Hematopoietic multipotent progenitor cell treated with erythropoietin and hydrocortisone succinate and interleukin-3 and kit ligand, for 4 days (in vitro differentiated cells): ENCODE data around the gene RAB4B.
A peak's percentile ranks its signal among the peaks of the same experiment; 100 is the strongest.
"Not testable (repeated sequence)": the region's sequence is repeated elsewhere in the genome, so short reads cannot be mapped to it uniquely, and the experiment has no call there.

Source experiments
- DNase-seq: peaks from one replicate; pipeline ENCODE4 v3.0.0-alpha.2; 2015

Gene RAB4B

GRCh38 chr19:40804783-40805242 is 26.8 kb downstream of the RAB4B start:
- no peak for DNase-seq

DNA sequence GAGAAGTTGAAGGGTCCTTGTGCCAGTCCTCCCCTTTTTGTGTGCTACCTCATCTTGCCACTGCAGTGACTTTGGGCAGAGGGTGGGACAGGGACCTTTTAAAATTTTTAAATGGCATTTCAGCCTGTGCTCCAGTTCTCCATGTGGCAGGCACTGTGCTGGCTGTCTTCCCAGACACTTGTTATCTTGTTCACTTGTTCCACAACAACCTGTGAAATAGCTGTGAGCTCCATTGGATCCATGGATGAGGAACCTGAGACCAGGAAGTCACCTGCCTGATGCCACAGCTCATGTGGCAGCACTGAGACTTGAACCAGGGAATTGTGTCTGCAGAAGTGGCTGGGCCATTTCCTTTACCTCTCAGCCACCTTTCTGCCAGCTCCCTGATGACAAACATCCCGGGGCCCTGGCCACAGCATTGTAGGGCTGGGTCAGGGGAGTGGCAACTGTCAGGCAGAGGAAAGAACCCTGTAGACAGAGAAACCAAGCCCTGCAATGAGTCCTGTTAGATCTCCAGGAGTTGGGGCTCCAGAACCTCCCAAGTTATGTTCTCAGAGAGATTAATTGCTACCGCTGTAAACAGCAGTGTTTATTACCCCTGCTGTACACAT is 27.3 kb downstream of the RAB4B start:
- DNase-seq: no peak

DNA sequence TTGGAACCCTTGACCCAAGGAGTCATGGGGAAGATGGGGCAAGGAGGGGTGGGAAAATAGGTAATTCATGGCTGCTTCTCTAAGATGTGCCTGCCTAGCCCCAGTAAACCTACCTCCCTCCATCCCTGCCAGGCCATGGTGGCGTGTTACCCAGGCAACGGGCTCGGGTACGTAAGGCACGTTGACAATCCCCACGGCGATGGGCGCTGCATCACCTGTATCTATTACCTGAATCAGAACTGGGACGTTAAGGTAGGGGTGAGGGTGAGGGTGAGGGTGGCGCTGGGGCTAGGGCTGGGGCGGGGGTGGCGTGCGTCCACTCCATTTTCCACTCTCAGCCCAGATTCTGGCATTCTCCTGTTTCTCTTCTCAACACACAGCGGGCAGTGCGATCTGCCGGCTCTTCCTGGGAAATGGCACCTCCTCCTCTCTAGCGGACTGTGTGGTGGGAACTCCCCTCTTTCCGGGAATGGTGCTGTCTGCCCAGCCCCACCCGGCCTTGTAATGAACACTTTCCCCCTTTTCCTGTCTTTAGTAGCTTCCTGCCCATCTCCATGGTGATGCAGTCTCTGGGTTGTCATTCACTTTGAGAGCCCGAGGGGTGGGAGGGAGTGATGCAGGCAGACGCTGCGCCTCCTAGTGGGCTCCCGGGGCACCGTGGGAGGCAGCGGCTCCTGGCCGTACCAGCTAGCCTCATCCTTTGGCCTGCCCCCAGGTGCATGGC is 28.5 kb downstream of the RAB4B start:
- peak; percentile 91 for DNase-seq

DNA sequence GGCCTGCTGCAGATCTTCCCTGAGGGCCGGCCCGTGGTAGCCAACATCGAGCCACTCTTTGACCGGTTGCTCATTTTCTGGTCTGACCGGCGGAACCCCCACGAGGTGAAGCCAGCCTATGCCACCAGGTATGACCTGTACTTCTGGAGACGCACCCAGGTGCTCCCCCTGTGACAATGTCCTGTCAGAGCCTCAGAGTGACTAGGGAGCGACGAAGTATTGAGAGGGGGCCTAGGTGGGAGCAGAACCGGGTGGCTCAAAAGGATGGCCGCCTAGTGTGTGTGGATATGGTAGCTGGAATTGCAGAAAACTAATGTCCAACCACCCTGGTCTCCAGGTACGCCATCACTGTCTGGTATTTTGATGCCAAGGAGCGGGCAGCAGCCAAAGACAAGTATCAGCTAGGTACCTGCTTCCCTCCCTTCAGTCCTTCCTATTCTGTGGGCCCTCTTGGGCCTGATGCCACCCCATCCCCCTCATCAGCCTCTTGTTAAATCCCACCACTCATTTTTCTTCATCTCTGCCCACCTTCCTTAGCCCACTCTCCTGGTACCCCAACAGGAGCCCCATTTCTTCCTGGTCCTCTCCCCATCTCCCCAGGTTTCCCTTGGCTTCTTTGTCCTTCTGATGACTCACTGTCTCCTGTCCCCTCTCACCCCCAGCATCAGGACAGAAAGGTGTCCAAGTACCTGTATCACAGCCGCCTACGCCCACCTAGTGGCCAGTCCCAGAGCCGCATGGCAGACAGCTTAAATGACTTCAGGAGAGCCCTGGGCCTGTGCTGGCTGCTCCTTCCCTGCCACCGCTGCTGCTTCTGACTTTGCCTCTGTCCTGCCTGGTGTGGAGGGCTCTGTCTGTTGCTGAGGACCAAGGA is 29.3 kb downstream of the RAB4B start:
- DNase-seq: no peak

DNA sequence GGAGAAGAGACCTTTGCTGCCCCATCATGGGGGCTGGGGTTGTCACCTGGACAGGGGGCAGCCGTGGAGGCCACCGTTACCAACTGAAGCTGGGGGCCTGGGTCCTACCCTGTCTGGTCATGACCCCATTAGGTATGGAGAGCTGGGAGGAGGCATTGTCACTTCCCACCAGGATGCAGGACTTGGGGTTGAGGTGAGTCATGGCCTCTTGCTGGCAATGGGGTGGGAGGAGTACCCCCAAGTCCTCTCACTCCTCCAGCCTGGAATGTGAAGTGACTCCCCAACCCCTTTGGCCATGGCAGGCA is 29.9 kb downstream of the RAB4B start:
- no peak for DNase-seq

DNA sequence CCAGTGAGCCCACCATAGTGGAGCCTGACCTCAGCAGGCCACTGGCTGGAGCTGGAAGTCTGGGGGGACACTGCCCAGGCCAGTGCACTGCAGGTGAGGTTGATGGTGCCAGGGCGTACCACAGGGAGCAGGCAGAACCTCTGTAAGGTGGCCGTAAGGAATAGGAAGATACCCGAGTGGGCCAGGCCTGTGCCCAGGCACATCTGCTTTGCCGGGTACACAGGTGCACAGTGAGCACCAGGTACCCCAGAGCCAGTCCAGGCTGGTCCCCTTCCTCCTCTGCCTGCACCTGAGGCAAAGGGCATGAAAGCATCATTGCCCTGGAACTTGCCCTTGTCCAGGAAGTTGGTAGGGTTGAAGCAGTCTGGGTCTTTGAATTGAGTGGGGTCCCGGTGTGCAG is 30.4 kb downstream of the RAB4B start:
- no peak for DNase-seq

GRCh38 chr19:40809358-40810086 is 31.5 kb downstream of the RAB4B start:
- DNase-seq: no peak

DNA sequence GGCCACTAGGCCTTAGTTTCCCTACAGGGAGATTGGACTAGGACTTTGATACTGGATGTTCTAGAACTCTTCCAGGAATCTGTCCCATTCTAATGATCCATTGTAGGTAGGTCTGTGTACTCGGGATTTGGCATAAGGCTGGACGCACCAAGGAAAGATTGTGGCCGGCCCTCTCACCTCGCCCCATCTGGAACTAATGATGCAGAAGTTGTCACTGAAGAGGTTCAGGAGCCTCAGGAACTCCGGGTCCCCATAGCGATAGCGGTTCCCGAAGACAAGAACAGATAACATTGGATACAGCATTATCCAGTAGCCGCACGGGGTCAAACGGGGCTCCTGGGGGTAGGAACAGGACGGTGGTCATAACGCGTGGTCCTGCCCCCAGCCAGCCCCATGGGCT is 32.1 kb downstream of the RAB4B start:
- no peak for DNase-seq

- DNase-seq: peak; percentile 86
Observed at GRCh38 chr19:40810649-40811408, 32.8 kb downstream of the RAB4B start.

- peak; percentile 60 for DNase-seq
Observed at GRCh38 chr19:40811478-40812341, 33.7 kb downstream of the RAB4B start.

DNA sequence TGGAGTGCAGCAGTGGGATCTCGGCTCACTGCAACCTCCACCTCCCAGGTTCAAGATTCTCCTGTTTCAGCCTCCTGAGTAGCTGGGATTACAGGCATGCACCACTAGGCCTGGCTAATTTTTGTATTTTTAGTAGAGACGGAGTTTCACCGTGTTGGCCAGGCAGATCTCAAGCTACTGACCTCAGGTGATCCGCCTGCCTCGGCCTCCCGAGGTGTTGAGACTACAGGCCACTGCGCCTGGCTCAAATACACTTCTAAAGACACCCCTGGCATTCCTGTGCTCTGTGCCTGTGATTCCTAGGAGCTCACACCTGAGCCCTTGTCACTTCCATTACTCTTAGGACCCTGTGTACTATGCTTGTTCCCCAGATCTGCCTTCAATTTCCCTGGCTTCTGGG is 34.5 kb downstream of the RAB4B start:
- not testable (repeated sequence) for DNase-seq

DNA sequence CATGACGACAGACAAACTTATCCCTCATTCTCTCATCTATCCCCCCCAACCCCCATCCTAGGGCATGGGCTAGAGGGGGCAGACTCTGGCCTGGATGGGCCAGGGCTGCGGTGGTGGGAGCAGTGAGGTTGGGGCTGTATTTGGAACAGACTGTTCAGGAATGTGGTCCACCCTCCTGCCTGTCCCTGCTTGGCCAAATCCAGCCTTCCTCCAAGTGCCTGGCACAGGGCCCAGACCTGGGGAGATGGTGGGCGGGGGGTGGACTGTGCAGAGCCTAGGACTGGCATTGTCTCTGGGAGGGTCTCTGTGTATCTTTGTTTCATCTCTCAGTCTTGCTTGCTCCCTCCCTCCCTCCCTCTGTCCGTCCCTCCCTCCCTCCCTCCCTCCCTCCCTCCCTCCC is 35.1 kb downstream of the RAB4B start:
- no peak for DNase-seq

GRCh38 chr19:40815223-40815622 is 37.2 kb downstream of the RAB4B start:
- DNase-seq: no peak

- DNase-seq: peak; percentile 82
Observed at GRCh38 chr19:40818480-40819399, 40.7 kb downstream of the RAB4B start.

DNA sequence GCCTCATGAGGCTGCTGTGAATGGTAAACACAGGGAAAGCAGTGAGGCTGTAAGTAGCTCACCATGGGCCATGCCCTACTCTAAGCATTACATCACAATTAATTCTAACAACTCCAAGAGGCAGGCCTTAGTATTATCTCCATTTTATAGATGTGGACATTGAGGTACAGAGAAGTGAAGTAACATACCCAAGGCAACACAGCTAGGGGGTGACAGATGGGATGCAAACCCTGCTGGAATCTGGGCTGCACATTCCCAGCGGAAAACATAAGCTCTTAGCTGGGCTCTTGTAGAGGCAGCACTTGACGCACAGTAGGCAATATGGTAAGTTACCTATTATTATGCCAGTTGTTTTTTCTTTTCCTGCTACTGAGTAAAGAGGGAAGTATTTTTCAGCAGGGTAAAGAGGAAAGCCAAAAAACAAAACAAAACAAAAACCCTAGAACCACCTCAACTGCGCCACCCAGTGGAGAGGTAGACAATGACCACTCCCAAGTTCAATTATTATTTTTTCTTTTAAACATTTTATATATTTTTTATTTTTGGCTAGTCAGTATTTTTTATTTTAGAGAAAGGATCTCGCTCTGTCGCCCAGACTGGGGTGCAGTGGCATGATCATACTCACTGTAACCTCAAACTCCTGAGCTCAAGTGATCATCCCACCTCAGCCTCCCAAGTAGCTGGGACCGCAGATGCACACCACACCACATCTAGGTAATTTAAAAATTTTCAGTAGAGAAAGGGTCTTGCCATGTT is 41.6 kb downstream of the RAB4B start:
- DNase-seq: peak; percentile 71

DNA sequence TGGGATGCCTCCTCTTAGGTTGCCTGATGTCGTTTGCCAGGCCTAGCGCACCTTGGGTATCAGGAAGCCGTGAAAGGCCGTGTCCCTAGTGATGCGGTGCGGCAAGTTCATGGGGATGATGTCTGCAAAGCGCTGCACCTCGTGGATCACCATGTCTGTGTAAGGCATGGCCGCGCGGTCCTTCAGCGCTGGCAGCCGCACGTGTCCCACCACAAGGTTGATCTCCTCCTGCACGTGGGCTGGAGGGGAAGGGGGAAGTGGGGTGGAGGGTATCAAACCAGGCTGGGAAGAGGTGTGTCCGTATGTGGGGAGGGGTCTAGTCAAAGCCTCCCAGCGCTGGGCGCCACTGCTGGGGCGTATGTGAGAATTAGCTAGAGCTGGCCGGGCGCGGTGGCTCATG is 44.1 kb downstream of the RAB4B start:
- no peak for DNase-seq

DNA sequence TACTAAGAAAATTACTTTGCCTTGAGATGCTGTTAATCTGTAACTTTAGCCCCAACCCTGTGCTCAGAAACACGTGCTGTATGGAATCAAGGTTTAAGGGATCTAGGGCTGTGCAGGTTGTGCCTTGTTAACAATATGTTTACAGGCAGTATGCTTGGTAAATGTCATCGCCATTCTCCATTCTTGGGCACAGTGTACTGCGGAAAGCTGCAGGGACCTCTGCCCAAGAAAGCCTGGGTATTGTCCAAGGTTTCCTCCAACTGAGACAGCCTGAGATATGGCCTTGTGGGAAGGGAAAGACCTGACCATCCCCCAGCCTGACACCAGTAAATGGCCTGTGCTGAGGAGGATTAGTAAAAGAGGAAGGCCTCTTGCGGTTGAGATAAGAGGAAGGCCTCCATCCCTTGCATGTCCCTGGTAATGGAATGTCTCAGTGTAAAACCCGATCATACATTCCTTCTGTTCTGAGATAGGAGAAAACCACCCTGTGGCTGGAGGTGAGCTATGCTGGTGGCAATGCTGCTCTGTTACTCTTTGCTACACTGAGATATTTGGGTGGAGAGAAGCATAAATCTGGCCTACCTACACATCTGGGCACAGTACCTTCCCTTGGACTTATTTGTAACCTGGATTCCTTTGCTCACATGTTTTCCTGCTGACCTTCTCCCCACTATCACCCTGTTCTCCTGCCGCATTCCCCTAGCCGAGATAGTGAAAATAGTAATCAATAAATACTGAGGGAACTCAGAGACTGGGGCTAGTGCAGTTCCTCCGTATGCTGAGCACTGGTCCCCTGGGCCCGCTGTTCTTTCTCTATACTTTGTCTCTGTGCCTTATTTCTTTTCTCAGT is 44.9 kb downstream of the RAB4B start:
- peak; percentile 97 for DNase-seq

DNA sequence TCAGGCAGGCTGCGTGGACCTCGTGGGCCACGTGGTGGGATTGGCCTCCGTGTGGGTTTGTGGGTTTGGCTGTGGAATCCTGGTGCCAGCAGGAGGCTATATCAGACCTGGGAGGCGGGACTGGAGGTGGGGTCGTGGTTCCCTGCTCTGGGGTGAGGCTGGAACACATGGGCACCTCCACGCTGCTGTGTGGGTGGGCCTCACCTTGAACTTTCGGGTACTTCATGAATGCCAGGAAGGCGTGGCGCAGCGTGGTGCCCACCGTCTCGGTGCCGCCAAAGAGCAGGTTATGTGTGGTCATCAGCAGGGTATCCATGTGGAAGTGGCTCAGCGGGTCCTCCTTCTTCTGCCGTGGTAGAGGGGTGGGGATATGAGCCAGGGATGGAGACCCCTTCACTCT is 46.9 kb downstream of the RAB4B start:
- not testable (repeated sequence) for DNase-seq
